Measurements from ENCODE around the gene OOSP3.

GRCh38 chr11:59918480-59918879 is 39.9 kb downstream of the OOSP3 start:
- TF ChIP-seq CTCF (IDR thresholded peaks at IDR 0.05; ENCODE audit: low read length) = no peak
- no peak for TF ChIP-seq EZH2 (IDR thresholded peaks at IDR 0.05; ENCODE audit: borderline replicate concordance, low read length)

Data from OCI-LY1 (cell line).